Activated effector memory CD4-positive, alpha-beta T cell treated with Interleukin-2 at 50 U/mL for 16 hours (primary cell): ENCODE measurements around the gene PLA2G2A.
"Not testable (repeated sequence)": the region's sequence is repeated elsewhere in the genome, so short reads cannot be mapped to it uniquely, and the experiment has no call there.

ENCODE experiments used
- DNase-seq: peaks from one replicate; pipeline ENCODE4 v3.0.0-alpha.2; 2020

The PLA2G2A gene

GRCh38 chr1:19971664-19972063 lies 7.8 kb downstream of the PLA2G2A start:
- no peak for DNase-seq

GRCh38 chr1:19969898-19970660 lies 9.3 kb downstream of the PLA2G2A start:
- DNase-seq: no peak

GRCh38 chr1:19967808-19968207 lies 11.6 kb downstream of the PLA2G2A start:
- no peak for DNase-seq

GRCh38 chr1:19964542-19964941 lies 14.9 kb downstream of the PLA2G2A start:
- DNase-seq: no peak

- DNase-seq: no peak
Measured at GRCh38 chr1:19963636-19964035, 15.8 kb downstream of the PLA2G2A start.

GRCh38 chr1:19960591-19960990 lies 18.8 kb downstream of the PLA2G2A start:
- DNase-seq: no peak

- DNase-seq: no peak
Measured at GRCh38 chr1:19957779-19958178, 21.6 kb downstream of the PLA2G2A start.

- no peak for DNase-seq
Measured at GRCh38 chr1:19955534-19956170, 23.8 kb downstream of the PLA2G2A start.

- DNase-seq: no peak
Measured at GRCh38 chr1:19954059-19954458, 25.4 kb downstream of the PLA2G2A start.

- no peak for DNase-seq
Measured at GRCh38 chr1:19949016-19949415, 30.4 kb downstream of the PLA2G2A start.

GRCh38 chr1:19946971-19947370 lies 32.4 kb downstream of the PLA2G2A start:
- no peak for DNase-seq

- no peak for DNase-seq
Measured at GRCh38 chr1:19946331-19946751, 33.1 kb downstream of the PLA2G2A start.

GRCh38 chr1:19945914-19946313 lies 33.5 kb downstream of the PLA2G2A start:
- DNase-seq: no peak

- DNase-seq: no peak
Measured at GRCh38 chr1:19942657-19943056, 36.8 kb downstream of the PLA2G2A start.

GRCh38 chr1:19942088-19942487 lies 37.3 kb downstream of the PLA2G2A start:
- DNase-seq: no peak

GRCh38 chr1:19941206-19941568 lies 38.2 kb downstream of the PLA2G2A start:
- DNase-seq: no peak

GRCh38 chr1:19940486-19941205 lies 38.8 kb downstream of the PLA2G2A start:
- DNase-seq: no peak

- no peak for DNase-seq
Measured at GRCh38 chr1:19938472-19938871, 40.9 kb downstream of the PLA2G2A start.

GRCh38 chr1:19936061-19936750 lies 43.2 kb downstream of the PLA2G2A start:
- no peak for DNase-seq

- DNase-seq: no peak
Measured at GRCh38 chr1:19934336-19934735, 45.1 kb downstream of the PLA2G2A start.

- no peak for DNase-seq
Measured at GRCh38 chr1:19932866-19933265, 46.6 kb downstream of the PLA2G2A start.

- not testable (repeated sequence) for DNase-seq
Measured at GRCh38 chr1:19927130-19927421, 52.3 kb downstream of the PLA2G2A start.

GRCh38 chr1:19926296-19927129 lies 52.9 kb downstream of the PLA2G2A start:
- no peak for DNase-seq
